Kidney epithelial cell (primary cell): ENCODE results near the gene IPO5. TPM values are rescaled to one million over a fixed set of nuclear protein-coding genes. Genes with fewer than 3 reads are reported as not detected.

Experiments used
- DNase-seq: peaks from one replicate; pipeline ENCODE4 v3.0.0-alpha.2; 2010; ENCODE audit warnings: low read depth
- H3K27me3 ChIP-seq: 2 replicates; pipeline ENCODE4 v1.6.0; 2011; ENCODE audit warnings: low read length; ENCODE audit not compliant: control insufficient read depth, insufficient read depth
- H3K36me3 ChIP-seq: 2 replicates; pipeline ENCODE4 v1.5.1; 2011; ENCODE audit warnings: low read length; ENCODE audit not compliant: control insufficient read depth, insufficient read depth
- H3K4me3 ChIP-seq: 2 replicates; pipeline ENCODE4 v1.5.1; 2011; ENCODE audit warnings: low read depth, mild to moderate bottlenecking, control low read depth, low read length
- CTCF ChIP-seq: IDR thresholded peaks from 2 replicates; pipeline ENCODE4 v1.5.1; 2011; ENCODE audit warnings: mild to moderate bottlenecking, moderate library complexity, low read length, control low read depth, inconsistent platforms; ENCODE audit not compliant: insufficient read depth, poor library complexity, severe bottlenecking
- total RNA-seq: library from RNA; depleted of rRNA; stranded (reverse); fragments of >200 nt; gene quantifications from 2 replicates; pipeline ENCODE4 v1.2.3, GENCODE V29; 2015

The IPO5 gene
- total RNA-seq, 1 donor from 2014 or later = 144 TPM

- no peaks in the 10 kb centered on the region for H3K36me3 ChIP-seq
- no peaks in the 10 kb centered on the region for H3K27me3 ChIP-seq
- DNase-seq = no peak
- H3K4me3 ChIP-seq = no peak overlapping the region
- no peak for TF ChIP-seq CTCF
Observed at GRCh38 chr13:97934590-97934989, 18.9 kb upstream of the IPO5 start.

GRCh38 chr13:97935071-97935470 lies 18.4 kb upstream of the IPO5 start:
- Histone ChIP-seq H3K4me3 (no peak overlapping the region), H3K36me3 (no peaks in the 10 kb centered on the region), H3K27me3 (no peaks in the 10 kb centered on the region)
- no peak for DNase-seq
- TF ChIP-seq CTCF = no peak

- Histone ChIP-seq H3K4me3 (no peak overlapping the region), H3K27me3 (no peaks in the 10 kb centered on the region), H3K36me3 (no peaks in the 10 kb centered on the region)
- no peak for DNase-seq
- no peak for TF ChIP-seq CTCF
Observed at GRCh38 chr13:97936036-97936435, 17.4 kb upstream of the IPO5 start.

GRCh38 chr13:97938706-97939475 lies 14.6 kb upstream of the IPO5 start:
- TF ChIP-seq CTCF = no peak
- no peak overlapping the region for H3K4me3 ChIP-seq
- H3K27me3 ChIP-seq = no peaks in the 10 kb centered on the region
- H3K36me3 ChIP-seq = no peaks in the 10 kb centered on the region
- no peak for DNase-seq

- TF ChIP-seq CTCF = no peak
- Histone ChIP-seq H3K4me3 (no peak overlapping the region), H3K36me3 (no peaks in the 10 kb centered on the region), H3K27me3 (no peaks in the 10 kb centered on the region)
- no peak for DNase-seq
Observed at GRCh38 chr13:97944396-97945029, 9.0 kb upstream of the IPO5 start.
